SHP77 treated with DMSO at 0.1 percent for 48 hours (cell line): ENCODE results near the gene GSN.

Source experiments
- DNase-seq: peaks from one replicate; lab custom pipeline; 2025; lab: John Stamatoyannopoulos, UW

Gene GSN

GRCh38 chr9:121267689-121268597 is at the start of gene GSN:
GSN (plus strand) TSS chr9:121268162; CDS start chr9:121301972, 33,810 bp downstream.
- no peak for DNase-seq

GRCh38 chr9:121218357-121219027 is 49.5 kb upstream of the GSN start:
- no peak for DNase-seq

GRCh38 chr9:121219530-121219929 is 48.4 kb upstream of the GSN start:
- DNase-seq: no peak

- no peak for DNase-seq
Observed at GRCh38 chr9:121220996-121221663, 46.8 kb upstream of the GSN start.

DNA sequence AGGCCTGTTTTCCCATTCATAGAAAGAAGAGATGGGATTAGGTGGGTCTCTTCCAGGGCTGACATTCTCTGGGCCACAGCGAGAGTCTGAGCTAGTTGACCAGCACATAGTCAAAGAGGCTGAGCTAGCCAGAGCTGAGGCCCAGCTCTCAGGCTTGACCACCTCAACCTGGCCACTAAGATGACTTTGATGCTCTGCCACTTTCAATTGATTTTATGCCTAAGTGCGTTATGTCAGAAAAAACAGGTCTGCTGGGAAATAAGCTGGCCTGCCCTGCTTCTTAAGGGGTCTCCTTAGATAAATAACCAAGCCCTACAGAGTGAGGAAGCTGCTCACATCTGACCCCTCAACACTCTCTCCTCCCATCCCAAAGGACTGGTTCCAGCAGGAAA is 46.3 kb upstream of the GSN start:
- DNase-seq: no peak

DNA sequence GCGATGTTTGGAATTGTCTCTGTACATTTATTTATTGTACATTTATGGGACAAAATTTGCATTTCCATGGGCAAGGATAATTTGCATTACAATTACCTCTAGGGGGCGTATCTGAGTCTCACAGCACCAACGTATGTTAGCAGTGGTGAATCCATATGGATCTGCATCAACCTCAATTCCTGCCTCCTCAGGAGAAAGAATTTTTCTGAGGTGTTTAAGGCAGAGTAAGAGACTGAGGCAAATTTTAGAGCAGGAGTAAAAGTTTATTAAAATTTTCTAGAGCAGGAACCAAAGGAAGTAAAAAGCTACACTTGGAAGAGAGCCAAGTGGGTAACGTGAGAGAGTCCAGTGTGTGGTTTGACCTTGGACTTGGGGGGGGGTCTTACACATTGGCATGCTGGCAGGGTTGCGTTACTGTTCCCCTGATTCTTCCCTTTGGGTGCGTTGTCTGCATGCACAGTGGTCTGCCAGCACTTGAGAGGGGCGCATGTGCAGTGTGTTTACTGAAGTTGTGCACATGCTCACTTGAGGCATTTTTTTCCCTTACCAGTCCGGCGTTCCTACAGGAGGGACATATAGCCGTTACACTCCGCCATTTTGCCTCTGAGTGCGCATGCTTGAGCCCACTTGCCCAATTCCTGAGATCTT is 45.3 kb upstream of the GSN start:
- DNase-seq: no peak

GRCh38 chr9:121225240-121225639 is 42.7 kb upstream of the GSN start:
- DNase-seq: no peak

- DNase-seq: no peak
Observed at GRCh38 chr9:121226175-121226574, 41.8 kb upstream of the GSN start.

- no peak for DNase-seq
Observed at GRCh38 chr9:121227862-121228261, 40.1 kb upstream of the GSN start.

DNA sequence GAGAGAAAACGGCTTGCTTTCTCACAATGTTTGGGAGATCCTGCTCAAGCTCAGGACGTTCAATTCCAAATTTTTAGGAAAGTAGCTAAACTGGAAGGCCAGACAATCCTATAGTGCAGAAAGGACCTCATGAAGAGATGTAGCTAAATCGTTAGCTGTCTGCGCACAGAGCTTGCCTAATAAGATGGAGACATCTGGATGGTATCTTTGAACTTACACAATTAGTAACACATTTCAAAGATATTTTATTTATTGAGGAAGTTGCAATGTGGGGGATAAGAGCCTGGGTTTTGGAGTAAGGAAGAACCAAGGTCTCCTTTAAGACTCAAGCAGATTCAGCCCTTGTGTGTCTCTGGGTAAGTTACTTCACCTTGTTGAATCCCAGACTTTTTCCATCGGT is 37.7 kb upstream of the GSN start:
- no peak for DNase-seq

- DNase-seq: no peak
Observed at GRCh38 chr9:121232251-121232650, 35.7 kb upstream of the GSN start.

- no peak for DNase-seq
Observed at GRCh38 chr9:121233906-121234831, 33.8 kb upstream of the GSN start.

- DNase-seq: no peak
Observed at GRCh38 chr9:121234832-121235161, 33.2 kb upstream of the GSN start.

DNA sequence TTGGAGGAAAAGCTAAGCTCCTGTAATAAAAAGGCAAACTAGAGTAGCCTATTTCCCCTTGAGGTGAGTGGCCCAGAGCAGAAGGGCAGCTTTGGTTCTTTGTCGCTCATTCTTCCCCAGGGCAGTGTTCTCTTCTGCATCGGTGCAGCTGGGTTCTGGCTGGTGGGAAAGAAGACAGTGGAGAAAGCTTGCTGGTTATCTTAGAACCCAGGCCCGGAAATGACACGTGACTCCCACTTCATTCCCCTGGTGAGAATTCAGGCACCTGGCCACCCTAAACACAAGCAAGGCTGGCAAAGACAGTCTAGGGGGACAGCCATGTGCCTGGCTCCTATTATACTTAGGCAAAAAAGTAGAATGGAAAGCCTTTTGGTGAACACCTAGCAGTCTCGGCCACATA is 32.5 kb upstream of the GSN start:
- no peak for DNase-seq

DNA sequence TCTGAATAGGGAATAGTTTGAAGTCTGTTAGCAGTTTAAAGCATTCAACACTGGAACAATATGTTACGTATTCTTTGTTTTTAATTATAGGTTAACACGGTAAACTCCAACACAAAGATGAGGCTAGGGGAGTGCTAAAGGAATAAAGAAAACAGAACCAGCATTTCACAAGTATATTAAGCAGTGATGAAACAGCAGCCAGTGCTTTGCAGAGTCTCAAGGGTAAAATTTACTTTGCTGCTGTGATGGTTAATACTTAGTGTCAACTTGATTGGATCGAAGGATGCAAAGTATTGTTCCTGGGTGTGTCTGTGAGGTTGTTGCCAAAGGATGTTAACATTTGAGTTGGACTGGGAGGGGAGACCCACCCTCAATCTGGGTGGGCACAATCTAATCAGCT is 30.0 kb upstream of the GSN start:
- no peak for DNase-seq

DNA sequence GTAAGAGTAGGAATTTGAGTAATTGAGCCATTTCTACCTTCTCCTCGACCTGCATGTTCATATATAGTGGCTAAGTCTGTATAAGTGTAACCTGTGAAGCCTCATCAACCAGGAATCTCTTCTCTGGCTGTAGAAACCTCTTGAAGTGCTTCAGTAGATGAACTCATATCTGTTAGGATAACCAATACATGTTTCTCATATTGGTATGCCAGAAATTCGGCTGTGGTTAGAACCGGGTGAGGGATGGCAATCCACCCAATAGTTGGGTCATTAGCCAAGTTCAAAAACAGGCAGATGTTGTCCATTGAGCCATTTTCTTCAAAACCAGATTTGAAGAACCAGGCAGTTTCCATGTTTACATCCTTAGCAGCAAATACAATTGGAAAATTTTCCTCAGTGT is 28.9 kb upstream of the GSN start:
- no peak for DNase-seq

GRCh38 chr9:121239851-121240250 is 28.1 kb upstream of the GSN start:
- DNase-seq: no peak

- DNase-seq: no peak
Observed at GRCh38 chr9:121240472-121241135, 27.4 kb upstream of the GSN start.

DNA sequence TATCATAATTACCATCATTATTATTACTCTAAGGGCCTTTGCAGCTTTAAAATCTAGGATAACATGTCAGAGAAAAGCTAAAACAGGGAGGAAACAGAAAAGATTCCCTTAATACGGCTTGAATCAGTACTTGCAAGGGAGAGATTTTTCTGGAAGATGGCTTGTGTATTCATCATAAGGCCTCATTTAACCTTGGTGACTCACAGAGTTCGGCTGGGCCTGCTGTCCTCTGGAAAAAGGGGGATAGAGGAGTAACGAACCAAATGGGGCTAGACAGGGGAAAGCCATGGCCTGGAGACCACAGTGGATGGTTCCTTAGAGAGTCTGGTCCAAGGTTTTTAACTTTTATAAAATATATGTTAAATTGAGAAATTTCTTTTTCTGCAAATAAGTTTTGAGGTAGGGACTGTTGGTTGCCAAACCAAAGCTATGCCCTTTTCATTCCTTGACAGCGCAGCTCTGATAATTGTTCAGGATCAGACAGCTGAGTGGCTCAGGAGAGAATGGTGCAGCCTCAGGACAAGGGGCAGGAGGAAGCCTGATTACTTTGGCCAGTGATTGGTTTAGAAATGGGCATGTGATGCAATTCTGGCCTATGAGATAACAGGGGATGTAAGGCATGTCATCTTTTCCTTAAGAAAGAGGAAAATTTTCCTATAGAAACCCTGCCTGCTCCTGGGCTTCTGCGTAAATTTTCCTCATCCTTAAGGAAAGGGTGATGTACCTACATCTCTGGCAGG is 25.6 kb upstream of the GSN start:
- no peak for DNase-seq

DNA sequence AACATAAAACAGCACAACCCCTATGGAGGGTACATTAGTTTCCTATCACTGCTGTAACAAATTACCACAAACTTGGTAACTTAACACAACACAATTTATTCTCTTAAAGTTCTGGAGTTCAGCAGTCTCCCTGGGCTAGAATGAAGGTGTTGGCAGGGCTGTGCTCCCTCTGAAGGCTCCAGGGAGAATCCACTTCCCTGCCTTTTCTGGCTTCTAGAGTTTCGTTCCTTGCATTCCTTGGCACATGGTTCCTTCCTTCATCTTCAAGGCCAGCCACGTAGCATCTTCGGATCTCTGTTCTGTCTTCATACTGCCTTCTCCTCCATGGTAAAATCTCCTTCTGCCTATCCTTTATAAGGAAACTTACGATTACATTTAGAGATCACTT is 25.0 kb upstream of the GSN start:
- no peak for DNase-seq
